Measurements from ENCODE around the gene BZW2. TPM values are rescaled to one million over a fixed set of nuclear protein-coding genes. Genes with fewer than 3 reads are reported as not detected.

Gene BZW2
- polyA plus RNA-seq, 1 donor (not counting 4 experiments of a cell fraction or from before 2014, with no cell fraction given) = 65.7 TPM

DNA sequence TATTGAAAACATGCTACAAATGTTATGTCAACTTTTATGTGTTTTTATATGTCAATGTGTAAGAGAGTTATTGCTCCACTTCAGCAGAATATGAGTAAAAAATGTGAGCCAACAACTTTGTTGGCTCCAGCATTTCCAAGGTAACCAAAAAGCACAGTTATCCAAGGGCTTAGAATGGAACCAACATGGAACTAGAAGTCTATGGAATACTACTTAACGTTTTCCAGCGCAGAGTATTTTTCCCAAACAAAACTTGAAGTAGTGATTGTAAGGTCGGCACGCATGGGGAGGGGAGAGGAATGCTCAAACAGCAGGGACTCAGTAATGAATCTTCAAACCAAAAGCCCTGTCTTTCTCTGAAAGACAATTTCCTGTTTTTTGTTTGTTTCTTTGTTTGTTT, 62.5 kb downstream of the BZW2 start:
- FAIRE-seq = no peak
- no peak overlapping the region for H3K27ac ChIP-seq (ENCODE audit: control insufficient read depth, insufficient read depth, low read length)
- no peak overlapping the region for H3K9ac ChIP-seq (ENCODE audit: control insufficient read depth, extremely low read depth, insufficient read depth, low read length)
- no peaks in the 10 kb centered on the region for H4K20me1 ChIP-seq (ENCODE audit: control insufficient read depth, extremely low read depth, insufficient read depth, low read length)
- dilution Hi-C loops (cut with MboI; ENCODE audit: extremely low pct_ligation_motif_present, low sequenced_read_pairs) = no loop called here
- H3K9me1 ChIP-seq (ENCODE audit: control insufficient read depth, extremely low read depth, insufficient read depth, low read length) = no peaks in the 10 kb centered on the region
- no peak overlapping the region for H2AFZ ChIP-seq (ENCODE audit: control insufficient read depth, low read length)
- no peaks in the 10 kb centered on the region for H3K9me3 ChIP-seq (ENCODE audit: control insufficient read depth, low read depth, low read length)
- H3K4me3 ChIP-seq (ENCODE audit: control insufficient read depth in 2 of 3, extremely low read depth in 1 of 3, insufficient read depth in 2 of 3, low read depth in 1 of 3, low read length in 3 of 3) = no peak overlapping the region
- DNase-seq (ENCODE audit: low read depth, low spot score) = no peak
- TF ChIP-seq CTCF (optimal IDR thresholded peaks at IDR 0.05 in 1 of 3, IDR thresholded peaks at IDR 0.05 in 1 of 3, conservative IDR thresholded peaks at IDR 0.05 in 1 of 3; ENCODE audit: extremely low read depth in 1 of 3, insufficient read depth in 2 of 3, low read length in 3 of 3) = no peak
- no peak for TF ChIP-seq EZH2 (IDR thresholded peaks at IDR 0.05; ENCODE audit: low read length)
- H3K4me2 ChIP-seq (ENCODE audit: control insufficient read depth, extremely low read depth, insufficient read depth, low read depth, low read length) = no peak overlapping the region
- H3K27me3 ChIP-seq (ENCODE audit: control insufficient read depth, extremely low read depth, insufficient read depth, low read length) = no peaks in the 10 kb centered on the region
- no peaks in the 10 kb centered on the region for H3K4me1 ChIP-seq (ENCODE audit: control insufficient read depth, extremely low read depth, insufficient read depth, low read length)
- H3K36me3 ChIP-seq (ENCODE audit: control insufficient read depth in 2 of 2, extremely low read depth in 1 of 2, insufficient read depth in 2 of 2, low read length in 2 of 2) = peaks cover 0 to 6% of the 10 kb centered on the region in 2 experiments
- H3K79me2 ChIP-seq (ENCODE audit: control insufficient read depth, insufficient read depth, low read length) = no peaks in the 10 kb centered on the region

DNA sequence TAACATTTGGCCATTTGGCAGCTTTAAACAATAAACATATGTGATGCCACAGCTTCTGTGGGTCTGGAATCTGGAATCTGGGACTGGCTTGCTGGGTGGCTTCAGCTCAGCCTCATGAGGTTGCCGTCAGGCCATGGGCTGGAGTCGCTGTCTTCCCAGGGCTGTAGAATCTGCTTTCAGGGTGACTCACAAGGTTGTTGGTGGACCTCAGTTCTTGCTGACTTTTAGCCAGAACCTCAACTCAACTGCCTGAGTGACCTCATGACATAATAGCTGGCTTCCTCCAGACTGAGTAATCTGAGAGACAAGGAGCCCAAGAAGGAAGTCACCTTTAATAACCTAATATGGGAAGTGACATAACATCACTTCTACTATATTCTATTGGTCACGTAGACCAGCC, 63.0 kb downstream of the BZW2 start:
- Histone ChIP-seq H3K9ac (ENCODE audit: control insufficient read depth, extremely low read depth, insufficient read depth, low read length) (no peak overlapping the region), H3K27ac (ENCODE audit: control insufficient read depth, insufficient read depth, low read length) (no peak overlapping the region), H3K4me2 (ENCODE audit: control insufficient read depth, extremely low read depth, insufficient read depth, low read depth, low read length) (no peak overlapping the region), H3K4me3 (ENCODE audit: control insufficient read depth in 2 of 3, extremely low read depth in 1 of 3, insufficient read depth in 2 of 3, low read depth in 1 of 3, low read length in 3 of 3) (no peak overlapping the region), H3K4me1 (ENCODE audit: control insufficient read depth, extremely low read depth, insufficient read depth, low read length) (no peaks in the 10 kb centered on the region), H4K20me1 (ENCODE audit: control insufficient read depth, extremely low read depth, insufficient read depth, low read length) (no peaks in the 10 kb centered on the region), H3K27me3 (ENCODE audit: control insufficient read depth, extremely low read depth, insufficient read depth, low read length) (no peaks in the 10 kb centered on the region), H3K36me3 (ENCODE audit: control insufficient read depth in 2 of 2, extremely low read depth in 1 of 2, insufficient read depth in 2 of 2, low read length in 2 of 2) (peaks cover 0 to 6% of the 10 kb centered on the region in 2 experiments), H3K9me3 (ENCODE audit: control insufficient read depth, low read depth, low read length) (no peaks in the 10 kb centered on the region), H3K9me1 (ENCODE audit: control insufficient read depth, extremely low read depth, insufficient read depth, low read length) (no peaks in the 10 kb centered on the region), H2AFZ (ENCODE audit: control insufficient read depth, low read length) (no peak overlapping the region), H3K79me2 (ENCODE audit: control insufficient read depth, insufficient read depth, low read length) (no peaks in the 10 kb centered on the region)
- DNase-seq (ENCODE audit: low read depth, low spot score) = no peak
- FAIRE-seq = no peak
- dilution Hi-C loops (cut with MboI; ENCODE audit: extremely low pct_ligation_motif_present, low sequenced_read_pairs) = no loop called here
- TF ChIP-seq CTCF (optimal IDR thresholded peaks at IDR 0.05 in 1 of 3, IDR thresholded peaks at IDR 0.05 in 1 of 3, conservative IDR thresholded peaks at IDR 0.05 in 1 of 3; ENCODE audit: extremely low read depth in 1 of 3, insufficient read depth in 2 of 3, low read length in 3 of 3) (no peak), EZH2 (IDR thresholded peaks at IDR 0.05; ENCODE audit: low read length) (no peak)
